Measurements from ENCODE around the gene PAK5.

DNA sequence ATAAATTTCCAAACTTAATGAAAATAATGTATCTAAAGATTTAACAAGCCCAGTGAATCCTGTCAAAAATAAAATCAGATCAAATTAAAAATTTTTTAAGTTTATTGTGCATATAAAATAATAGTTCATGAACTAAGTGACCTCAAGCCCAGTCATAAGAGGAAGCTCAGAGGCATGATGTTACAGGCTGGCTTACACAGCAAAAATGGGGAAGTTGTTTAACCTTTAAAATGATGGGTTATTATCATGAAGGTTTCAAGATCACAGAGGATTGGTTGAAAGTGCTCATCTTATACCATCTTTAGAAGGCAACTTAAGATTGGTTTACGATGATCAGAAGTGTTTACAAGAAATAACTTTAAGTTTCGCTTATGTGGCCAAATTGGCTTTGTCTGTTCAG, 102.5 kb downstream of the PAK5 start:
- no peak for TF ChIP-seq EZH2 (IDR thresholded peaks at IDR 0.05; ENCODE audit: insufficient read depth, poor library complexity, severe bottlenecking)
- TF ChIP-seq EZH2phosphoT487 (IDR thresholded peaks at IDR 0.05; ENCODE audit: insufficient read depth, low read depth): no peak

All from GM23248 (cell line).